HuH-7 (cell line): ENCODE measurements around the gene SHANK1.
A peak's percentile ranks its signal among the peaks of the same experiment; 100 is the strongest.

Source experiments
- DNase-seq: peaks from one replicate; pipeline ENCODE4 v3.0.0; 2011; ENCODE audit warnings: low spot score

The SHANK1 gene

DNA sequence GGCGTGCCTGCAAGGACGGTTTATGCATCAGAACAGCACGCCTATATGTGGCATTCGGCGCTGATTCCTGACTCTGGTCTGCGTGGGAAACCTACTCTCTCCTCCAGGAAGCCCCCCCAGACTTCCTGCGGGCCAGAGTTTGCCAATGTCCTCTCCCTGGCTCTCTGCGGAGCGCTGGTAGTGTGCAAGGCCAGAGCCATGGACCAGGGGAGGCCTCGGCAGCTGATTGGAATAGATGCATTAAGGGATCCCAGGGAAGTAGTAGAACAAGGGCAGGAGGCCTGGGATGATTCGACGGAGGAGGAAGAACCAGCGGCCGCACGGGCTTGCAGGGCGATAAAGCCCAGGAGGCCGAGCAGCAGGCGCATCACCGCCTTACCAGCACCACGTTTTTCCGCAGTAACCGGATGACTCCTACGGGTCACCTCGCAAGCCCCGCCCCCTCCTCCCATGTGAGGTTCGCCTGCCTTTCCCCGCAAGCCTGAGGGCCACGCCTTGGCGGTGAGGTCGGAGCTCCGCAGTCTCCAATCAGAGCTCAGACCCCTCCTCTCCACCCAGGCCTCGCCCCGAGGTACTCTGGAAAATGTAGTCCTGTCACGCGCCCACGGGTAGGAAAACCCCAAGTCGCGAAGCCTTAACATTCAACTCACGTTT is 8.6 kb upstream of the SHANK1 start:
- no peak for DNase-seq

DNA sequence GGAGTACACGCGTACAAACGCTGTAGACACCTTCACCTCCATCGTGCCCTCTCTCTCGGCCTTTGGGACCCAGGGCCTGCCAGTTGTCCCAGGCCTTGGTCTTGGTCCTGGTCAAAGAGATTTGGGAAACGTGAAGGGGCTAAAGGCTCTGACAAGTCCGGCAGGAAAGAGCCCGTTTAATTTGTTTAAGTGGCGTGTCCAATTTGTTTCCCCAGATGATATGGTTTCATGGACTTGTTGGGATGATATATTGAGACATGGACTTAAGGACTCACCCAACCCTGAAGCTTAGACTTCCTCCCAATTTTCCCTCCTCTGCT is 6.3 kb upstream of the SHANK1 start:
- DNase-seq, result no peak

DNA sequence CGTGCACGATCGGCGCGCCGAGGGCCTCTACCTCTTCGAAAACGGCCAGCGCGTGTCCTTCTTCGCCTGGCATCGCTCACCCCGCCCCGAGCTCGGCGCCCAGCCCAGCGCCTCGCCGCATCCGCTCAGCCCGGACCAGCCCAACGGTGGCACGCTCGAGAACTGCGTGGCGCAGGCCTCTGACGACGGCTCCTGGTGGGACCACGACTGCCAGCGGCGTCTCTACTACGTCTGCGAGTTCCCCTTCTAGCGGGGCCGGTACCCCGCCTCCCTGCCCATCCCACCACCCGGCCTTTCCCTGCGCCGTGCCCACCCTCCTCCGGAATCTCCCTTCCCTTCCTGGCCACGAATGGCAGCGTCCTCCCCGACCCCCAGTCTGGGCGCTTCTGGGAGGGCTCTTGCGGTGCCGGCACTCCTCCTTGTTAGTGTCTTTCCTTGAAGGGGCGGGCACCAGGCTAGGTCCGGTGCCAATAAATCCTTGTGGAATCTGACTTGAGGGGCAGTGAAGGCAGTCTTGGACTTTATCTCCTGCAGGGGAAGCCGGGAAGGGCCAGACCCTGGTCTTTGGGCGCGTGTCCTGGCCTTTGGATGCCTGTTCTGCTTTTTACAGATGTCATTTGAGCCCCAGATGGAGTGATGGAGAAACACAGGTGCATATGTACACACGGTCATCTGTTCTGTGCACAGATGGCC is 5.8 kb upstream of the SHANK1 start:
- DNase-seq, result no peak

DNA sequence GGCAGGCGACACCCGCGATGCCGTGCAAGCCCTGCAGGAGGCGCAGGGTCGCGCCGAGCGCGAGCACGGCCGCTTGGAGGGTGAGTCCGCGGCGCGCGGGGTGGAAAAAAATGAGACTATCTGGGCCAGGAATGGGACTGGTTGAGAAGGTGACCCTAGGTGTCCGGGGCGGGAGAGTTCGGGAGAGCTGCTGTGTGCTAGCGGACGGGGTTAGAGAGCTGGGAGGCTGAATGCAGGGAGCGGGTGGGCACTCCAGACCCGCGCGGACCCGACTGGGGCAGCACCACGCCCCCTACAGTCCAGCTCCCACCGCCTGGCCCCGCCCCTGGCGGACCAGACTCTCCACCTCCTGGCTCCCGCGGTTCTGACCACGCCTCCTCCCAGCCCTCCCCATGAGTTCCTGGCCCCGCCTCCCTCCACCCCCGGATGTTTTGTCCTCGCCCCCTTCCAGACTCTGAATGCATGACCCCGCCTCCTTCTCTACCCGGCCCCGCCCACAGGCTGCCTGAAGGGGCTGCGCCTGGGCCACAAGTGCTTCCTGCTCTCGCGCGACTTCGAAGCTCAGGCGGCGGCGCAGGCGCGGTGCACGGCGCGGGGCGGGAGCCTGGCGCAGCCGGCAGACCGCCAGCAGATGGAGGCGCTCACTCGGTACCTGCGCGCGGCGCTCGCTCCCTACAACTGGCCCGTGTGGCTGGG is 5.1 kb upstream of the SHANK1 start:
- DNase-seq, result peak; percentile 82

DNA sequence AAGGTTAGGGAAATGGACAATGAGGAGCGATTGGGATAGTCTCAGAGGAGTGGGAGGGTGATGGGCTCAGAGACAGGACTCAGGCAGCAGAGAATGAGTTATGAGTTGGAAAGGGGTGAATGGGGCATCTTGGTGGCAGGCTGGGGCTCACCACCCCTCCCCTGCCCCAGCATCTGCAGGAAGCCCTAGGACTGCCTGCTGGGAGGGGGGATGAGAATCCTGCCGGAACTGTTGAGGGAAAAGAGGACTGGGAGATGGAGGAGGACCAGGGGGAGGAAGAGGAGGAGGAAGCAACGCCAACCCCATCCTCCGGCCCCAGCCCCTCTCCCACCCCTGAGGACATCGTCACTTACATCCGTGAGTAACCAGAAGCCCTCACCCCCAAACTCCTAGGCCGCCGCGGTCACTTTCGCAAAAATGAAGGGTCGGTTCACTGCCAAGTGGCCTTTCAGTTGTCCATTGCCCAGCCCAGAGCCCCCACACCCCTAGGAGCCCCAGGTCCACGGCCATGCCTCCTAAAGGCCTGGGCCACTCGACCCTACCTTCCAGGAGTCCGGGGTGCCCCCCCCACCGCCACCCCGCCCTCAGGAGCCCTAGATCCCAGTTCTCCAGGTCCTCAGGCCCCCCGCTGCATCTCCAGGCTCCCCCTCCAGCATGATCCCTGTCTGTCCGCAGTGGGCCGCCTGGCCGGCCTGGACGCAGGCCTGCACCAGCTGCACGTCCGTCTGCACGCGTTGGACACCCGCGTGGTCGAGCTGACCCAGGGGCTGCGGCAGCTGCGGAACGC is 4.3 kb upstream of the SHANK1 start:
- no peak for DNase-seq

DNA sequence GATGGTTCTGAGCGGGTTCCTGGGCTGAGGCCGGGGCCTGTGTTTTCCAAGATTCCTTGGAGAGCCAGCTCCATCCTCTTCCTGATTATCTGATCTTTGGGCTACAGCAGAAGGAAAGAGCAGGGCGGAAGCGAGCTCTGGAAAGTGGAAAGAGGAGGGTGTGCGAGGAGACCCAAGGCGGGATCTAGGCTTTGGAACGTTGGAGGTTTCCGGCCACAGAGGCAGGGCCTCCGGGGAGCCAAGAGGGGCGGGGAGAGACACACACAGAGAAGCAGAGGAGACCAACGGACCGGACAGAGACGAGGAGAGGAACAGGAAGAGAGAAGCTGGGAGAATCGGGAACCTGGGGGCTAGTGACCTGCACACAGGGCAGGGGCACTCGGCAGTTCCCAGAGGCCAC is 3.5 kb upstream of the SHANK1 start, which contains the start of gene CLEC11A:
Gene CLEC11A, plus strand, starts transcription at position 296 of the 400 bp plus-strand sequence. CDS start 162 bp downstream, outside the sequence.
- DNase-seq, result no peak

DNA sequence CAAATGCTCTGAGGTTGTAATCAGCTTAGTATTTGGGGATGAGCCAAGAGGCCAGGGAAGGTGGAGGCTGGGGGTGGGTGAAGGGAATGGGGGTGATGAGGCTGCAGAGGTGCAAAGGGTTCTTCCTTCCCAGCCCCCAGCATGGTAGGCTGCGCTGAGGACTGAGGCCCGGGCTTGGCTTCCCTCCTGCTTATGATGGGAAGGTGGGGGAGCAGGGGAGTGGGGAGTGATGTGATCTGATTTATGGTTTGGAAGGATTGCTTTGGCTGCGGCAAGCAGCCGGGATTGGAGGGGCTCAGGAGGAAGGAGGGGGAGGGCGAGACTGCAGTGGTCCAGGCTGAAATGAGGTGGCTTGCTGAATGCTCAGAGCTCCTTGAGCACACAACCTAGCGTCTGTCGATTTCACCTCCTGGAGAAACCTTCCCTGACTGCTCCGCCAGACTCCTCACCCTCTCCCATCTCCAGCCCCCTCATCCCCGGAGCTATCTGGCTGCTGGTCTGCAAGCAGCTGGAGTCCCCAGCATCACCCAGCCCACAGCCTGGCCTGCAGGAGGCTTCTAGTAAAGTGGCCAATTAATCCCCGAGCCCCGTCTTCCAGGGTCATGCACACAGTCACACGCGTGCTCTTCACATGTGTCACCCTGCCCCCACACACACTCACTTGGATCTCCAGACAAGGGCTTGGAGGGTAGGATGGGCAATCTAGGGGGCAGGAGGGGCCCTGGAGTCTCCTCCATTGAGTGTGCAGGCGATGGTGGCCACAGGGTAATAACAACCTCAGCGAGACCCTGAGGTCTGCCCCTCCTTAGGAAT is 2.8 kb upstream of the SHANK1 start:
- DNase-seq, result no peak

DNA sequence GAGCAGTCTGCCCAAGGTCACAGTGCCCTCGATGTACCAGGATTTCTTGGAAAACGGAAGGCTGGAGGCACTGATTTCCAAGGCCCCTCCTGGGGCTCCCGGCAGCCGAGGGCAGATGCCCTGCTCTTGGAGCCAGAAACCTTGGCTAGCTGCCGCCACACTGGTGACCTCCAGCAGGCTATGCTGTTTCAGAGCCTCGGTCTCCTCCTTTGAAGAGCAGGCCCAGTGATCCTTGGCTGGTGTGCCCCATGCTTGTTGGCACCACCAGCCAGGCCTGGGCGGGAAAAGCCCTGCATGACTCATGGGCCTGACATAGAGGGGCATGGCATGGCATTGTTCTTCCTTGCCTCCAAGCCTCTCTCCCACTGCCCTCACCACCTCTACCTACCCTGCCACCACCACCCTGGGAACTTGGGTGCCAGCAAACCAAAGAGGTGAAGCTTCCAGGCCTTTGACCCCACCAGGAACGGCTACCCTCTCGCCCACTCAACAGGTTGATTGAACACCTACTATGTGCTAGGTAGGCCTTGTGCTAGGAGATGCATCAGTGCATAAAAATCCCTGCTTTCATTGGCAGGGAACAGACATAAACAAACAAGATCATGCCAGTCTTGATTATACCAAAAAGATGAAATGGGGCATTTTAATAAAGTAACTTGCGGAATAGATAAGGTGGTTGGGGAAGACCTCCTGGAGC is 2.0 kb upstream of the SHANK1 start:
- no peak for DNase-seq

DNA sequence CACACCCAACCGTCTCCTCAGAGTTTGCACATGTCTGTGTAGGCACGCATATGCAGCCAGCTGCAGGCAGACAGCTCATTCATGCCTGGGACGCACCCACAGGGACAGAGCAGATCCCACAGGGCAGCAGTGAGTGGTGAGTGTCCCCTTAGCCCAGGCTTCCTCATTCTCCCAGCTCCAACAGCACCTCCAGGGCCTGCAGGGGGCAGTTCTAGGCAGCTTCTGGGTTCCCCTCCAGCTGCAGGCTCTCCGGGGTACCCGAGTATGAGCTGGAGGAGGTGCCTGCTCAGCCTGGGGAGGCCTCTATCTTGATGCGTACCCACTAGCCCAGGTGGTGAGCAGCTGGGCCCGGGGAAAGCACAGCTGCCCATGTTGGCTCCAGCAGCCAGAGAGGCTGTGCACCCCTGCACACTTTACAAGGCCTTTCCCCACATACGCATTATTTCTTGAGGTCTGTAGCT is 1.3 kb upstream of the SHANK1 start:
- no peak for DNase-seq

DNA sequence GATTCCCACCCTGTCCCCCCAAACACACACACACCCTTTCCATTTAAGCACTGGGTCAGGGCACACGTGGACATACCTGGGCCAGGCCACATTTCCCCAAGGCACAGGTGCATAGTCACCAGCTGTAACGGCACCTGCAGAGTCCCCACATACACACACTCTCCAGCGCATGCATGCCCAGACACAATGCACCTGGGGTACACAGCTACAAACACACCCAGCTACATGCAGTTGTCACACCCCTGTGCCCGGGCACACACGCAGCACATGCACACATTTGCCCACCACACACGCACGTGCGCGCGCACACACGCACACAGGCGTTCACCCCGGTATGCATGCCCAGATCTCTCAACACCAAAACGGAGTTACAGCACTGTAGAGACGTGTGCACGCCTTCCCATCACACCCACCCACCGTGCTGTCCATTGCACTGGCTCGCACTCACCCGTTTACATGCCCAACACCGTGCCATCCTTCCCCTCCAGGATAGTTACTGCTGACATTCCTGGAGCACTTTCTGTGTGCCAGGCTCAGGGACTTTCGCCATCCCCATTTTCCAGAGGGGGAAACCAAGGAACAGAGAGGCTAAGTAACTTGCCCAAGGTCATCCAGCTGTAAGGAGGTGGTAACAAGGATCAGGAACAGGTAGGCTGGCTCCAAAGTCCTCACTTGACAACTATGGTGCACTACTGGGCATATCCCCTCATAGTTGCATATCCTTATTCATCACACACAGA is 749 bp upstream of the SHANK1 start:
- no peak for DNase-seq

DNA sequence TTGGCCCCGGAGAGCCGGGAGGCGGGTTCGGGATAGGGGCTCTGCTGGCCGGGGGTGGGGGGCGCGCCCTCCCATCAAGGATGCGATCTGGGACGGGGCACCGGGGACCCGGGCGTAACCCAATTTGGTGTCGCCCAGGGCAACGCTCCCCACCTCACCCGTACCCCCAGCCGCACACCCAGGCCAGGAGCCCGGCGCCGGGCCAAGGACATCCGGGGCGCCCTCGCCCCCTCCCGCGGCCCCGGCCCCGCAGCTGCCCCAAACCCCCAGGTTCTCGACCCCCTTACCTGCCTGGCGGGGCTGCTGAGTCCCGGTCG is 525 bp downstream of the SHANK1 start:
- DNase-seq, result no peak

DNA sequence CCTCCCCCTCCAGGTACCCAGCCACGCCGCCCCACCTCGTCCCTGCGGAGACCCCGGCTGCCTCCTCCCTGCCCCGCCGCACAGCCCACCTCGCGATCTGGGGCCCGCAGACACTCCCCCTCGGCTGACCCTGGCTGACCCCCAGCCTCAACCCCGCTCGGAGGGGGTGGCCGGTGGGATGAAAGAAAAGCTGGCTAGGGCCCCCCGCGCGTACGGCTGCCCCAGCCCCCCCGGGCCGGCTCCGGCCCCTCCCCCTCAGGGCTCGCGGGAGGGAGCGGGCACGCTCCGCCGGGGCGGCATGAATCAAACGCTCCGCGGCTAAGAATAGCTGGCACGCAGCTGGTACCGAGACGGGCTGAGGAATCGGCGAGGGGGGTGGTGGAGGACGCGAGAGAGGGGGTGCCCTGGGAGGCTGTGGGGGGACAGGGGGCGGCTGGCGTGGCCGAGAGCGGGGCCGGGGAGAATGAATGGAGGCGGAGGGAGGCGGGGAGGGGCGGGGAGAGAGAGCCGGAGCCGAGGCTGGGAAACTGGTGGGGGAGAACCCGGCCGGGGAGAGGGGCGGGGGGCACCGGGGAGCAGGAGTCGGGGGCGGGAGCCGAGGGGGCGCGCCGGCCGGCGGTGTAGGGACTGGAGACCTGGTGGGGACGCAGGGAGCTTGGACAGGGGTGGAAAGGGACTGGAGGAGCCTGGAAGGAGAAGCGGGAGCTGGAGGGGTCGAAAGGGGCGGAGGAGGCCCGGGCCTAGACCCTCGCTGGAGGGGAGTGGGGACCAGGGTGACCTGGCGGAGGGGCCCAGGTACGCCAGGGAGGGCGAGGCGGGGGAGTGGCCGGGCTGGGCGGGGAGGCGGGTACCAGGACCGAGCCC is 1.1 kb downstream of the SHANK1 start:
- DNase-seq, result no peak

DNA sequence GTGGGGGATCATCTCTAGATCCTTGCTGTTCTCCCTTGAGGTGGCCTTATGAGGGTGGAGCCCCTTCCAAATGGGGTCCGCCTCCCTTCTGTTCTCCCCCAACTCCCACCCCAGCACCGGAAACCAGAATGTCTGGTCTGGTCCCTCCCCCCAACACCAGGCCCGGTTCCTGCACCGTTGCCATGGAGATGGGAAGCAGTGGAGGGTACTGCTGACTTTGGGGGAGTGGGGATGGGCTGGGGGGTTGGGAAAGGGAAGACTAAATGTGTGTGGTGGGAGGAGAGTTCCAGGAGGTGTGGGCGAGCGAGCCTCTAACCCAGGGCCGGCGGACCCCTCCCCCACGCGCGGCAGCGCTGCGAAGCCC is 1.7 kb downstream of the SHANK1 start:
- DNase-seq, result no peak

DNA sequence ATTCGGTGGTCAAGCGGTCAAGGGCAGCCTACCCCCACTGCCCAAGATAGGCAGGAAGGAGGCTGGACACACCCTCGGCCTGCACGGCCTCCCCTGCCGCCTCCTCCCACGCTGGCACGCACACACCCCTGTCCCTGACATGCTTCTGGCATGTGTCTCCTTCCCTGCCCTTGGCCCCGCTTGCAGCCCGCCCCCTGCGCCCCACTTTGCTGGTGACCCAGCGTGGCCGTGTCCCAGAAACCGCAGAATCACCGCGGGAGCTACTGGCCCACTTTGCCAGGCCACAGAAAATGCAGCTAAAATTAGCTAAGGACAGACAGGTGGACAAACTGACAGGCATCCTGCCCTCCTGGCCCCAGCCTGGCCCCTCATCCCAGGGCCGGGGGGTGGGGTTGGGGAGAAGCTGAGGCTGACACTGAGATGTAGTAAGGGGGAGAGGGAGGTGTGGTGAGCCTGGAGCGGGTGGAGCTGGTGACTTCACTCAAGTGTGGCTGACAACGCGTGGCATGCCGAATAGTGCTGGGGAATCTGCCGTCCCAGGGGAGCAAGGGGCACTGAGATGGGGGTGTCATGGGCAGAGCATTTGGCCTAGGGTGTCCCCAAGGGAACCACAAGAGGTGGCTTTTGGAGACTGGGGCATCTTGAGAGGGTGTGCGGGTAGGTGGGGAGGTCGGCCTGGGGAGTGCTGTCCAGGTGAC is 2.4 kb downstream of the SHANK1 start:
- DNase-seq, result no peak

DNA sequence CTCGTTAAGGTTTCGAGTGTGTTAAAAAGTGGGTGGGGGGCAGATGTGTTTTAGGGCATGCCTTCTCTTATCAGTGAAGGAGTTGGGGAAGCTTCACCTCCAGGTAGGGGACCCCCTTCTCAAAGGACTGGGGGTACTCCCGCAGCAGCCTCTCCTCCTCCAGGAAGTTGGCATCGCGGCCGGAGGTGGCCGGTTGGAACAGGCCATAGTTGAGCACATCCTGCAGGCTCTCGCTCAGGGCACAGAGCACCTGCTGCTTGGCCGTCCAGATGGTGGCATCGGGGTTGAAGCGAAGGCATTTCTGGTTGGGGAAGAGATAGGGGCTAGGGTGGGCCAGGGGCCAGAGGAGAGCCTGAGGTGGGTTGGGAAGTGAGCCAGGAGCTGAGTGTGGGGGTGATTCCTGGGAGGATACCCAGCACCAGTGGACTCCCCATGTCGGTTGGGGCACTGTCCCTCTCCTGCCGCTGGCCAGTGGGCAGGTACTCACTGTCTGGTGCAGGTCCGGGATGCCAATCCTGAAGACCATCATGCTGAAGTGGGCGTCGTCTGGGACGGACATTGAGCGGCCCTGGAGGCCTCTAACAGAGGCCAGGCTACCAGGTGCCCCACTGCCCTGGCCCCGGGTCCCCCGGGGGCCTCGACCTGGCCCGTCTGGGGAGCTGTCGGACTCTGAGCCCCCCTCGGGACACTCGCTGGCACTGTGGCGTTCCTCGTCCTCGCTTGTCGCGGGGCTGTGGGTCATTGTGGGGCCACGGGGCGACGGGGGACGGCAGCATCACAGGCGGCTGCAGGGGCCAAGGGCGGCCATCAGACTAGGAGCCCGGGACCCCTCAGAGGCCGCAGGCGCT is 3.2 kb downstream of the SHANK1 start:
- no peak for DNase-seq

DNA sequence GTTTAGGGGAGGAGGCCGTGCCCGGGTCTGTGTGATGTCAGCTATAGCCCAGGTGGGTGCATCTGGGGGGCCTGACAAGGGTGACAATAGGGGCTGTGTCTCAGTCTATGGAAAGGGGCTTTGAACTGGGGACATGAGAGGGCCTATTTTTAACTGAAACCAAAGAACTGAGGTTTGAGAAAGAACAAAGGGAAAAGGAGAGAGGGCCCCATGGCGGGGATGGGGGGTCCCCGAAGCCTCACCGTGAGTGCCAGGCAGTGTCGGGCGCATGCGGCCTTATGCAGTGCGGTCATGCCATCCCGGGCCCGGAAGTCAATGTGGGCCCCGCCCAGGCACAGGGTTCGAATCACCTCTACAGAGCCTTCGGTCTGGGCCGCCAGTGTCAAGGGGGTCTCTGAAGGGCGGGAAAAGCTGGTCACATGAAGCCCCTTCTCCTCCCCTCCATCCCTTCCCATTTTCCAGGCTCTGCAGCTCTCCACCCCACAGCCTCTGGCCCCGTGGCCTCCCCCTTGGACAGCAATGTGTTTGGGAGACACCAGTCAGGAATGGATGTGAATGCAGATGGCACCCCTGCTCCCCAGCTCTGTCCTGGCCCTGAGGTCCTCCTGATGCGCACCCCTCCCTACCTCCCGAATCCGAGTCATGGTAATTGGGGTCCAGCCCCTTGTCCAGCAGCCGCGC is 5.9 kb downstream of the SHANK1 start:
- DNase-seq, result no peak

DNA sequence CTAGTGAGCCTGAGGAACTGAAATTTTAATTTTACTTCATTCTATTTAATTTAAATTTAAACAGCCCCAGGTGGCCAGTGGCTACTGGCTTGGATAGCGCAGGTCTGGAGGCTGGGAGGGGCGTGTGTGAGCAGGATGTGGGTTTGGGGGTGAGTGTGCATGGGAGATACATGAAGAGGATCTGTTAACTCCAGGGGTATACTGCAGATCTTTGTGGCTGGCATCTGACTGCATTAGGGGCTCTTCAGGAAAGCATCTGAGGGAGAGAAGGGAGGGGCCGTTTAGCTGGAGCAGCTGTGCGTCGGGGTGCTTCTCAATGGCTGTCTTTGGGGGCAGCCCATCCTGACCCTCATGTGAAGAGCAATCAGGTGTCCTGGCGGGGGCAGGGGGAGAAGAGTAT is 6.8 kb downstream of the SHANK1 start:
- DNase-seq, result no peak
